Keratinocyte (primary cell): ENCODE measurements around the gene PPT2. TPM values are rescaled to one million over a fixed set of nuclear protein-coding genes. Genes with fewer than 3 reads are reported as not detected.
"Not testable (repeated sequence)": the region's sequence is repeated elsewhere in the genome, so short reads cannot be mapped to it uniquely, and the experiment has no call there.

ENCODE experiments used
- DNase-seq: peaks from one replicate; pipeline ENCODE4 v3.0.0-alpha.2; 2011; ENCODE audit warnings: low read depth, missing footprints, low spot score
- FAIRE-seq: peaks from 2 replicates; lab custom pipeline; 2011; peaks lifted over from hg19 to GRCh38; lab: Jason Lieb, UNC
- H2AFZ ChIP-seq: 2 replicates; pipeline ENCODE4 v1.6.0; 2012; ENCODE audit warnings: low read length, control low read depth, inconsistent platforms; ENCODE audit not compliant: control insufficient read depth
- H3K27ac ChIP-seq: 2 replicates; pipeline ENCODE4 v1.5.1; 2011; ENCODE audit warnings: low read length; ENCODE audit not compliant: control insufficient read depth, insufficient read depth
- H3K27me3 ChIP-seq: 3 replicates; pipeline ENCODE4 v1.6.0; 2011; ENCODE audit warnings: low read length; ENCODE audit not compliant: control insufficient read depth, insufficient read depth; ENCODE audit errors: extremely low read depth
- H3K36me3 ChIP-seq, 2 experiments: 2 replicates in 1 of 2; 3 replicates in 1 of 2; pipeline ENCODE4 v1.5.1; 2011; ENCODE audit warnings: low read length in 2 of 2, mild to moderate bottlenecking in 1 of 2; ENCODE audit not compliant: control insufficient read depth in 2 of 2, insufficient read depth in 2 of 2; ENCODE audit errors: extremely low read depth in 1 of 2
- H3K4me1 ChIP-seq: 3 replicates; pipeline ENCODE4 v1.5.1; 2011; ENCODE audit warnings: low read length; ENCODE audit not compliant: control insufficient read depth, insufficient read depth; ENCODE audit errors: extremely low read depth
- H3K4me2 ChIP-seq: 3 replicates; pipeline ENCODE4 v1.6.0; 2011; ENCODE audit warnings: low read depth, low read length; ENCODE audit not compliant: control insufficient read depth, insufficient read depth; ENCODE audit errors: extremely low read depth
- H3K4me3 ChIP-seq, 3 experiments: fragments of 200-600 bp in 1 of 3; sonication (generic) in 1 of 3; 2 replicates in 2 of 3; 3 replicates in 1 of 3; pipeline ENCODE4 v1.5.1; 2011 to 2016; ENCODE audit warnings: low read length in 3 of 3, mild to moderate bottlenecking in 3 of 3, control low read depth in 2 of 3, inconsistent platforms in 1 of 3, low read depth in 1 of 3, mixed read lengths in 1 of 3, mixed run types in 1 of 3, moderate library complexity in 1 of 3; ENCODE audit not compliant: control insufficient read depth in 2 of 3, insufficient read depth in 2 of 3; ENCODE audit errors: extremely low read depth in 1 of 3
- H3K79me2 ChIP-seq: 2 replicates; pipeline ENCODE4 v1.6.0; 2012; ENCODE audit warnings: low read length; ENCODE audit not compliant: control insufficient read depth, insufficient read depth
- H3K9ac ChIP-seq: 3 replicates; pipeline ENCODE4 v1.6.0; 2011; ENCODE audit warnings: low read length; ENCODE audit not compliant: control insufficient read depth, insufficient read depth; ENCODE audit errors: extremely low read depth
- H3K9me1 ChIP-seq: 3 replicates; pipeline ENCODE4 v1.6.0; 2011; ENCODE audit warnings: low read length; ENCODE audit not compliant: control insufficient read depth, insufficient read depth; ENCODE audit errors: extremely low read depth
- H3K9me3 ChIP-seq: 2 replicates; pipeline ENCODE4 v1.5.1; 2012; ENCODE audit warnings: low read depth, low read length; ENCODE audit not compliant: control insufficient read depth
- H4K20me1 ChIP-seq: 3 replicates; pipeline ENCODE4 v1.6.0; 2011; ENCODE audit warnings: low read length; ENCODE audit not compliant: control insufficient read depth, insufficient read depth; ENCODE audit errors: extremely low read depth
- CTCF ChIP-seq, 3 experiments: IDR thresholded peaks in 1 of 3; conservative IDR thresholded peaks in 1 of 3; optimal IDR thresholded peaks in 1 of 3; 2 replicates in 2 of 3; 3 replicates in 1 of 3; pipeline versions ENCODE3 to v1.5.1; 2011; ENCODE audit warnings: low read length in 3 of 3, mild to moderate bottlenecking in 3 of 3, moderate library complexity in 2 of 3, control low read depth in 1 of 3, inconsistent platforms in 1 of 3; ENCODE audit not compliant: insufficient read depth in 2 of 3; ENCODE audit errors: extremely low read depth in 1 of 3
- EZH2 ChIP-seq: IDR thresholded peaks from one replicate; pipeline ENCODE4 v1.6.1; 2012; ENCODE audit warnings: inconsistent platforms, mild to moderate bottlenecking, low read length, moderate library complexity
- dilution Hi-C: fragments of 300-500 bp; cut with MboI; formaldehyde crosslinking; loops from one replicate; pipeline ENCODE4 v1.7.0; 2020; ENCODE audit warnings: low sequenced_read_pairs; ENCODE audit not compliant: extremely low pct_ligation_motif_present
- polyA plus RNA-seq, 5 experiments: library from polyadenylated mRNA; depleted of rRNA in 3 of 5; stranded (reverse) in 3 of 5; stranded (forward) in 1 of 5; unstranded in 1 of 5; fragments of >200 nt; gene quantifications; 1 replicate in 1 of 5; 2 replicates in 3 of 5; 3 replicates in 1 of 5; pipeline versions ENCODE4 v1.2.1 to v1.2.3, GENCODE V29; 2011 to 2012; ENCODE audit warnings: missing spikeins in 2 of 5, low read depth in 1 of 5, low replicate concordance in 1 of 5

The PPT2 gene
- polyA plus RNA-seq, 1 donor (not counting 4 experiments of a cell fraction or from before 2014, with no cell fraction given) = 15.0 TPM

- no peak overlapping the region for H3K9ac ChIP-seq
- DNase-seq (no peak), FAIRE-seq (no peak)
- dilution Hi-C loops = no loop called here
- H3K9me3 ChIP-seq = no peaks in the 10 kb centered on the region
- H3K27ac ChIP-seq = no peak overlapping the region
- TF ChIP-seq CTCF (optimal IDR thresholded peaks at IDR 0.05 in 1 of 3, IDR thresholded peaks at IDR 0.05 in 1 of 3, conservative IDR thresholded peaks at IDR 0.05 in 1 of 3; ENCODE audit: extremely low read depth in 1 of 3, insufficient read depth in 2 of 3, low read length in 3 of 3) (no peak), EZH2 (no peak)
- H3K79me2 ChIP-seq = no peaks in the 10 kb centered on the region
- H3K36me3 ChIP-seq = no peaks in the 10 kb centered on the region
- no peak overlapping the region for H3K4me3 ChIP-seq
- no peak overlapping the region for H3K4me2 ChIP-seq
- H3K27me3 ChIP-seq = no peaks in the 10 kb centered on the region
- no peaks in the 10 kb centered on the region for H4K20me1 ChIP-seq
- no peak overlapping the region for H2AFZ ChIP-seq
- H3K9me1 ChIP-seq = no peaks in the 10 kb centered on the region
- no peaks in the 10 kb centered on the region for H3K4me1 ChIP-seq
These were observed 13.4 kb upstream of the PPT2 start for GRCh38 chr6:32140420-32141046.

GRCh38 chr6:32144238-32144637 lies 9.7 kb upstream of the PPT2 start:
- H3K27ac ChIP-seq, H3K36me3 ChIP-seq, H3K79me2 ChIP-seq, H3K4me3 ChIP-seq, H3K9ac ChIP-seq, H3K27me3 ChIP-seq, H3K4me1 ChIP-seq, H3K4me2 ChIP-seq, DNase-seq, H4K20me1 ChIP-seq, FAIRE-seq, H2AFZ ChIP-seq, H3K9me1 ChIP-seq, dilution Hi-C loops, H3K9me3 ChIP-seq: not testable (repeated sequence)

- H3K79me2 ChIP-seq = no peaks in the 10 kb centered on the region
- TF ChIP-seq CTCF (optimal IDR thresholded peaks at IDR 0.05 in 1 of 3, IDR thresholded peaks at IDR 0.05 in 1 of 3, conservative IDR thresholded peaks at IDR 0.05 in 1 of 3; ENCODE audit: extremely low read depth in 1 of 3, insufficient read depth in 2 of 3, low read length in 3 of 3) = no peak
- TF ChIP-seq EZH2 = no peak
- no peaks in the 10 kb centered on the region for H4K20me1 ChIP-seq
- H3K9ac ChIP-seq = no peak overlapping the region
- H3K27ac ChIP-seq = no peak overlapping the region
- H2AFZ ChIP-seq = no peak overlapping the region
- no peaks in the 10 kb centered on the region for H3K9me3 ChIP-seq
- FAIRE-seq (no peak), DNase-seq (no peak)
- dilution Hi-C loops = no loop called here
- no peaks in the 10 kb centered on the region for H3K9me1 ChIP-seq
- no peak overlapping the region for H3K4me2 ChIP-seq
- H3K4me1 ChIP-seq = no peaks in the 10 kb centered on the region
- H3K36me3 ChIP-seq = no peaks in the 10 kb centered on the region
- peaks cover 4% of the 10 kb centered on the region for H3K27me3 ChIP-seq
- no peak overlapping the region for H3K4me3 ChIP-seq
These were observed 7.7 kb upstream of the PPT2 start for GRCh38 chr6:32146287-32146686.
